Measurements from ENCODE around the gene NOL9.
A peak's percentile ranks its signal among the peaks of the same experiment; 100 is the strongest.
"Not testable (repeated sequence)": the region's sequence is repeated elsewhere in the genome, so short reads cannot be mapped to it uniquely, and the experiment has no call there.

Gene NOL9

DNA sequence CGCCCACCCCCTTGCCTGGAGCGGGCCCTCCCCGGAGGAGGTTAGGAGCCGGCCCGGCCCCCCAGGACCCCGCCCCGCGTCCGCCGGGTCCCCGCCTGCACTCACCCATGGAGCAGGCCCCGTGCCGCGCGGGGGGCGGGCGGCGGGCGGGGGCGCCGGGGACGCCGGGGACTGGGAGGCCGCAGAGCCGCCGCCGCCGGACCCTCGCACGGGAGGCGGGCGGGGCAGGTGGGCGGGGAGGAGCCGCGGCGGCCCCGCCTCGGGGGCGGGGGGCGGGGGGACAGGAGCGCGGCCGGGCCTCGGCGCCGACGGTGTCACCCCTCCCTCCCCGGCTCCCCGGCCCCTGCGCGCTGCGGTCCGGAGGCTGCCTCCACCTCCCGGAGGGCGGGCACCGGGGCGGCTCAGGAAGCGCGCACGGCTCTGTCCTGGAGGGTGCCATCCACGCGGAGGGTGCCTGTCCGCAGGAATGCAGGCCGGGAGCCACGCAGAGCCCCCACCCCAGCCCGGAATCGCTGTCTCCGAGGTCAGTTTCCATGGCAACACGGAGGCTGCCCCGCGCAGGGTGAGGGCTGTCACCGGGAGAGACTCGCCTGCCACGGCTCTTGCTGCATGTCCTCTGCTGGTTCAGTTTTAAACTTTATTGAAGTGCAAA lies 57.0 kb downstream of the NOL9 start:
- Histone ChIP-seq H3K36me3 (no peaks in the 10 kb centered on the region), H3K4me1 (peaks cover 4% of the 10 kb centered on the region; the same call in 1 of the 2 replicates), H3K9me3 (no peaks in the 10 kb centered on the region), H3K27me3 (no peaks in the 10 kb centered on the region), H3K4me3 (ENCODE audit: low read depth, low read length) (peak overlapping the region; percentile 47)
- TF ChIP-seq, protein P1, sequence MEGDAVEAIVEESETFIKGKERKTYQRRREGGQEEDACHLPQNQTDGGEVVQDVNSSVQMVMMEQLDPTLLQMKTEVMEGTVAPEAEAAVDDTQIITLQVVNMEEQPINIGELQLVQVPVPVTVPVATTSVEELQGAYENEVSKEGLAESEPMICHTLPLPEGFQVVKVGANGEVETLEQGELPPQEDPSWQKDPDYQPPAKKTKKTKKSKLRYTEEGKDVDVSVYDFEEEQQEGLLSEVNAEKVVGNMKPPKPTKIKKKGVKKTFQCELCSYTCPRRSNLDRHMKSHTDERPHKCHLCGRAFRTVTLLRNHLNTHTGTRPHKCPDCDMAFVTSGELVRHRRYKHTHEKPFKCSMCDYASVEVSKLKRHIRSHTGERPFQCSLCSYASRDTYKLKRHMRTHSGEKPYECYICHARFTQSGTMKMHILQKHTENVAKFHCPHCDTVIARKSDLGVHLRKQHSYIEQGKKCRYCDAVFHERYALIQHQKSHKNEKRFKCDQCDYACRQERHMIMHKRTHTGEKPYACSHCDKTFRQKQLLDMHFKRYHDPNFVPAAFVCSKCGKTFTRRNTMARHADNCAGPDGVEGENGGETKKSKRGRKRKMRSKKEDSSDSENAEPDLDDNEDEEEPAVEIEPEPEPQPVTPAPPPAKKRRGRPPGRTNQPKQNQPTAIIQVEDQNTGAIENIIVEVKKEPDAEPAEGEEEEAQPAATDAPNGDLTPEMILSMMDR (IDR thresholded peaks at IDR 0.05; ENCODE audit: low read depth, low read length): no peak
- DNase-seq: peak; percentile 45

DNA sequence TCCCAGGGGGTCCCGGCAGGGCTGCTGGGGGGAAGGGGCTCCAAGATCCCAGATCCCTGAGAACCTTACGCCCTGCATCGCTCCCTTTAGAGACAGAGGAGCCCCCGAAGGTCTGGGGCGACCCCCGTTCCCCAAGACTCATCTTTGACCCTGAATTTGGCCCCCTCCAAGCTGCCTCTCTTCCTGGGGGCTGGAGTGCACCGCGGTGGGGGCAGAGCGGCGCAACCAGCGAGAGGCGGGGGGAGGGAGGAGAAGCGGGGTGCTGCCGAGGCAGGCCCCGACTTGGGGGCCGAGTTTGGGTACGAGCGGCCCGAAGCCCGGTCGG lies 57.5 kb downstream of the NOL9 start:
- H3K4me3 ChIP-seq (ENCODE audit: low read depth, low read length): peak overlapping the region; percentile 38
- no peaks in the 10 kb centered on the region for H3K9me3 ChIP-seq
- no peaks in the 10 kb centered on the region for H3K36me3 ChIP-seq
- TF ChIP-seq, protein P1 (IDR thresholded peaks at IDR 0.05; ENCODE audit: low read depth, low read length): no peak
- H3K27me3 ChIP-seq: no peaks in the 10 kb centered on the region
- DNase-seq: no peak
- peaks cover 1% of the 10 kb centered on the region; the same call in 1 of the 2 replicates for H3K4me1 ChIP-seq

DNA sequence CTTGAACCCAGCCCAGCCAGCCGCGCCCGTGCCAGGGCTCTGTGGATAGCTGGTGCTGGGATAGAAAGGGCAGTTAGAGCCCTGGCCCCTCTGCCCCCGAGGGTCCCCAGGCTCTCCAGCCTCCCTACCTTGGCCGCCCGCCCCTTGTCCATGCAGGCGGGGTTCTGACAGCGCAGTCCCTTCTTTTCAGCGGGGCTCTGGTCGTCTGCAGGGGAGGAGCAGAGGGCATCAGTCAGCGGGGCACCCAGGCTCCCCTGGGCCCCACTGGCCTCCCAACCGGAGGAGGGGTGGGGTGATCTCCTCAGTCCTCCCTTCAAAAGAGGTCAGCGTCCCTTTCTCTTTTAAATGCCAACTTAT lies 58.0 kb downstream of the NOL9 start:
- H3K27me3 ChIP-seq: no peaks in the 10 kb centered on the region
- H3K4me1 ChIP-seq: no peaks in the 10 kb centered on the region; the same call in 1 of the 2 replicates
- TF ChIP-seq, protein P1 (IDR thresholded peaks at IDR 0.05; ENCODE audit: low read depth, low read length): no peak
- no peaks in the 10 kb centered on the region for H3K36me3 ChIP-seq
- H3K4me3 ChIP-seq (ENCODE audit: low read depth, low read length): peak overlapping the region; percentile 38
- no peaks in the 10 kb centered on the region for H3K9me3 ChIP-seq
- no peak for DNase-seq

DNA sequence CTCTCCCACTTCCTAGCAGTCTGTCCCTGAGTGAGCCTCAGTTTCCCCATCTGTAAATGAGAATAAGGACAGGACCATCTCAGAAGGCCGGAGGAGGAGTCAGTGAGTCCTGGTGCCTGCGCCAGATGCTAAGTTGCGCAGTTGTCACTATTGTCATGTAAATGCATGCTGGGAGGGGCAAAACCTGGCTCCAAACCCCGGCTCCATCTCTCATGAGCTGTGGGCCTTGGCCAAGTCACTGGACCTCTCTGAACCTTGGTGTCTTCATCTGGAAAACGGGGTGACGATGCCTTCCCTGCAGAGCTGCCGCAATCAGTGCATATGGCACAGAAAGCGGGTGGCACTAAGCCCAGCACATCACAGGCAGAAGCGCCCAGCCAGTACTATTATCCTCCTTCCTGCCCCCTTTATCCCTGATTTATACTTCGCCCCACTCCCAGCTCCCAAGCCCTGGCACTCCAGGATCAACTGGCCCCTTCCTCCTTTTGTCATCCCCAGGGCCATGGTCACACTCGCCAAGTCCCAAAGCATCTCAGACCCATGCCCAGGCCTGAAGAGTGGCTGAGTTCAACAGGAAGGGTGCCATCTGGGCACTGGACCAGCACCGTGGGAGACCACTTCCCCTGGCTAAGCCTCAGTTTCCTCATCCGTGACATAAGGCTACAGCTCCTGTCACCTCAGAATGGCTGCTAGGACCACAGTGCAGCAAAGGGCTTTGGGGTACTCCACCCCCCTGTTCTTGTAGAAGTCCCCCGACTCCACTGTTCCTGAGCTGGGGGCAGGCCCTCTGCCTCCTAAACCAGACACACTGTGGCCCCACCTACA lies 58.6 kb downstream of the NOL9 start:
- H3K9me3 ChIP-seq: no peaks in the 10 kb centered on the region
- H3K36me3 ChIP-seq: no peaks in the 10 kb centered on the region
- H3K4me1 ChIP-seq: no peaks in the 10 kb centered on the region; the same call in 1 of the 2 replicates
- no peak for DNase-seq
- H3K4me3 ChIP-seq (ENCODE audit: low read depth, low read length): no peak overlapping the region
- H3K27me3 ChIP-seq: no peaks in the 10 kb centered on the region
- TF ChIP-seq, protein P1 (IDR thresholded peaks at IDR 0.05; ENCODE audit: low read depth, low read length): no peak

DNA sequence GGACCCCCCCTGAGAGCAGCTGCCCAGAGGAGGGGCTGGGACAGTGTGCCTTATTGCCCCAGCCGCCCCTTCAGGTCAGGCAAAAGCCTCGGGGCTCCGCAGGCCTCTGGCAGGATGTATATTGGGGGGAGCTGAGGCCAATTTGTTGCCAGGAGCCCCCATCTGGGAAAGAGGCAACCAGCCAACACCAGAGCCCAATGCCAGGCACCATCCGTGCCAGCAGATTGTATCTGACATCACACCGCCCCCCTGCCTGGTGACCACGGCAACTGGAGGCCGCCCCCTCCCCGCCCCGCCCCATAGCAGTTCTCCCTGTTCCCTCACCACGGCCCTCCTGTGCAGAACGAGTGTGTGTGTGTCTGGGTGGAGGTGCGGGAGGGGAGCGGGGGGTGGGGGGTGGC lies 59.3 kb downstream of the NOL9 start:
- Histone ChIP-seq H3K4me1 (no peaks in the 10 kb centered on the region; the same call in 1 of the 2 replicates), H3K36me3 (no peaks in the 10 kb centered on the region), H3K9me3 (no peaks in the 10 kb centered on the region), H3K27me3 (no peaks in the 10 kb centered on the region), H3K4me3 (ENCODE audit: low read depth, low read length) (no peak overlapping the region)
- peak; percentile 66 for DNase-seq
- TF ChIP-seq, protein P1 (IDR thresholded peaks at IDR 0.05; ENCODE audit: low read depth, low read length): no peak

DNA sequence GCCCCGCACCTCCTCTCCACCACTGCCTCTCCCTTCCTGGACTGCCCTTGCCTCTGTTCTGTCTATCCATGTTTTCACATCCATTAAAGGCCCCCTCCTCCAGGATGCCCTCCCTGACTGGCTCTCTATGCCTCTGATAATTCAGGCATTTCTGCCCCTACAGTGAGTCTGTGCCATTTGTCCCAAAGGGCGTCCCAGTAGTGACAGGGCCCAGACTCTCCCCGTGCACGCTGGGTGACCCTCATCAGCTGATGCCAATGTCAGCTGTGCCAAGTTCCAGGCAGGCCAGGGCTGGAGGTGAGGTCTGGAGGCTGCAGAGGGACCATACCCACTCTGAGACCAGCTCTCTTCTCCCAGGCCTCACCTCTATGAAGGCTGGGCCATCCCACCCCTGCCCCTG lies 59.7 kb downstream of the NOL9 start:
- Histone ChIP-seq H3K9me3 (no peaks in the 10 kb centered on the region), H3K27me3 (no peaks in the 10 kb centered on the region), H3K4me3 (ENCODE audit: low read depth, low read length) (no peak overlapping the region), H3K4me1 (peaks cover 1% of the 10 kb centered on the region; the same call in 1 of the 2 replicates), H3K36me3 (no peaks in the 10 kb centered on the region)
- TF ChIP-seq, protein P1 (IDR thresholded peaks at IDR 0.05; ENCODE audit: low read depth, low read length): no peak
- no peak for DNase-seq

DNA sequence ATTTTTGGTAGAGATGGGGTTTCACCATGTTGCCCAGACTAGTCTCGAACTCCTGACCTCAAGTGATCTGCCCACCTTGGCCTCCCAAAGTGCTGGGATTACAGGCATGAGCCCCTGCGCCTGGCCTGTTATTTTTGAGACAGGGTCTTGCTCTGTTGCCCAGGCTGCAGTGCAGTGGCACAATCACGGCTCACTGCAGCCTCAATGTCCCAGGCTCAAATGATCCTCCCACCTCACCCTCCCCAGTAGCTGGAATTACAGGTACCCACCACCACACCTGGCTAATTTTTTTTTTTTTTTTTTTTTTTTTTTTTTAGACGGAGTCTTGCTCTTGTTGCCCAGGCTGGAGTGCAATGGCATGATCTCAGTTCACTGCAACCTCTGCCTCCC lies 60.5 kb downstream of the NOL9 start:
- H3K27me3 ChIP-seq; H3K4me3 ChIP-seq (ENCODE audit: low read depth, low read length); H3K4me1 ChIP-seq; H3K36me3 ChIP-seq; H3K9me3 ChIP-seq; DNase-seq: not testable (repeated sequence)
